ENCODE data around the gene CEP126.
A peak's percentile ranks its signal among the peaks of the same experiment; 100 is the strongest.

Gene CEP126

DNA sequence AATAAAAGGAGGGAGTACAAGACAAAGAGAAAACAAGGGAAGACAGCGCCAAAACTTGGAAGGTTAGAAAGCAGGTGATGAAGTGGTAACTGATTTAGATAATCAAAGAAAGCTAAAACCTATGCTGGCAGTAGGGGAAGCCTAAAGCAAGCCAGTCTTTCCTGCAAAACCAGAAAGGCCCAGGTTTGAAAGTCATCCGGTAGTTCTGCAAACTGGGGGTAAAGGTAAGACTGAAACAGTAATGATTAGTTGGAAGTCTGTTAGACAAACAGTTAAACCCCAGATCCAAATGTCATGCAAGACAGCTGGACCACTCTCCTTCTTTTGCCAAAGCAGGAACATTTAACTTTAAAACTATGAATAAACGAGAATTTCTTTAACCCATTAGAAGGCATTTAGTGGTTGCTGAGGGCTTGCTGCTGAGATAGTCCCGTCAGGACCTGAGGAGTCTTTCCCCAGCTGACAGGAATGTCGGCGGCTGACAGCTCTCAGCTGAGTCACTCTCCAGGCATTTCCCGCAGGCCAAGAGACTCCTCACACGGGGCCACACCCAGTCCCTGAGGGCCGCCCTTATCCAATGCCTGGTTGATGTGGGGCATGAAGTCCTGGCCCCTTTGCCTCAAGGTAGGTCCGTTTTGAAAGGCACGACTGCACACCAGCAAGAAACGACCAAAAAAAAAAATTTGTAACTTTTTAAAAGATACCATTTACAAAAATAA lies 96.1 kb downstream of the CEP126 start:
- DNase-seq = no peak

- no peak for DNase-seq
These were observed 98.1 kb downstream of the CEP126 start for GRCh38 chr11:102012946-102013345.

DNA sequence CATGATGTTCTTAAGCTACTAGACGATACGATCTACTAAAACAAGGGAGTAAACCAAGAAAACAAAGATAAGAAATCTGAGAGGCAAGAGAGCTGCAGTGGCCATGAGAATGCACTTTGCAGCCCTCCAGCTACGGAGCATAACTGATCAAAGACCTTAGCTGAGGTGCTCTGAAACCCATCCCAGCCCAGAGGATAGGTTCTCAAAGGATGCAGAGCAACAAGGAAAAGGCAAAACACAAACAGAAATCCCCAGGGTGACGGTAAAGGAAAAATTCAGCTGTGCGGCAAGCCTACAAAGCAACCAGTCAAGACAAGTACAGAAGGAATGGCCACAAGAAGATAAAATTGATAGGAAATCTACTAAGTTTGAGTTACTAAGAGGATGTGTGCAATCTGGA lies 99.9 kb downstream of the CEP126 start:
- DNase-seq = no peak

DNA sequence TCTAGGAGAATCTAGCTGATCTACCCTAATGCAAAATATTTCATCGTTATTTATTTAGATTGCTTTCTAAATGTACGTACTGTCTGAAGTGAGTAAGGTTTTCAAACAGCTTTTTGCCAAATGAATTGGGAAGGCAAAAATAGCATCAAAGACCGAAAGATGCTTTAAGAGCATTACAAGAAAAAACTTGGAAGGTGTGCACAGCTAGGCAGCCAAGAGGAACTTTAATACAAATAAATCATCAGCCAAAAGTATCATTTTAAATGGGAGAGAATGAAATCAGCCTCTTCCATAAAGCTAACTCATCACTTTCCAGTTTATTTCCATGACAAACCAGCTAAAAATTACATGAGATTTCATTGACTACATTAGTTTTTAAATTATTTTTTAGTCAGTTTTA lies 102.2 kb downstream of the CEP126 start:
- no peak for DNase-seq

DNA sequence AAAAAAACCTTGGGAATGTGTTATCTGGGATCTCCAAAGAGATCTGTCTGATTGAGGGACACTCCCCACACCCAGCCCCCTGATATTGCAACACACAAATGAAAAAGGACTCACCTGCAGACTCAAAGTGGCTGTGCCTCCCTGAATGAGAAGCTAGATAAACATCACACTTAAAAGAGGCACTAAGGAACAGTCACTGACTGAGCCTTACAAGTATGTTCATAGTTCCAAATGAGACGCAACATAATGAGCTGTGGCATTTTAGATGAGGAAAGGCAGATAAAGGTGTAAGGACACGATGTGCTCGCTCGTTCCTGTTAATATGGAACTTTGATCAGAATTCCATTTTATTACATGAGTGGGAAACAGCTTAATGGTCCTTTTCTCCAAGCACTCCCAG lies 111.4 kb downstream of the CEP126 start:
- no peak for DNase-seq

DNA sequence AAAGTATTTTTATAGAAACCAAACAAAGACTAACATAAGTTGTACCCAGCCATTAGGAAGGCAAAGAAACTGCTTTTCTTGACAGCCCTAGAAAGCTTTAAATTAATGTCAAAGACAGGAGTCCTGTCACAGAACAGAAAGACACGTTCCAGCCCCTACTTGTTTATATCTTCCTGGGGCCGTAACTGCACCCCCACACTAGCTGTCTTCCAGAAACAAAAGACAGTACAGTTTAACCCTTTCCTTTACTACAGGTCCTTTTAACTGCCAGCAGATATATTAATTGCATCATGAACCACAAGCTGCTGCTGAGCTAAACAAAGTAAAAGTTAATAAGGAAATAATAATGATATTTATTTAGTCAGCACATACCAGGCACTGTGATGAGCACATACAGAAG lies 112.1 kb downstream of the CEP126 start:
- DNase-seq = no peak

DNA sequence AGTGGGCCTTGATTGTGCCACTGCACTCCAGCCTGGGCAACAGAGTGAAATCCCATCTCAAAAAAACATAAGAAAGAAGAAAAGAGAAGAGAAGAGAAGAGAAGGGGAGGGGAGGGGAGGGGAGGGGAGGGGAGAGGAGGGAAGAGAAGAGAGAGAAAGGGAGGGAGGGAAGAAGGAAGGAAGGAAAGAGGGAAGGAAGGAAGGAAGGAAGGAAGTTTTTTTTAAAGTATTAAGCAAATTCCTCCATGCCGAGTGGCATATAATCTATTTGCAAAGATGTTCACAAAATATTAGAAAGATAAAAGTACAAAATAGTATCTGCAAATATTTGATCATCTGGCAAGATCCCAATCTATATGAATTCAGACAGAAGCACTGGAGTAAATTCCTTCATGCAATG lies 121.9 kb downstream of the CEP126 start:
- no peak for DNase-seq

GRCh38 chr11:102046841-102047240 lies 132.0 kb downstream of the CEP126 start:
- DNase-seq = no peak

DNA sequence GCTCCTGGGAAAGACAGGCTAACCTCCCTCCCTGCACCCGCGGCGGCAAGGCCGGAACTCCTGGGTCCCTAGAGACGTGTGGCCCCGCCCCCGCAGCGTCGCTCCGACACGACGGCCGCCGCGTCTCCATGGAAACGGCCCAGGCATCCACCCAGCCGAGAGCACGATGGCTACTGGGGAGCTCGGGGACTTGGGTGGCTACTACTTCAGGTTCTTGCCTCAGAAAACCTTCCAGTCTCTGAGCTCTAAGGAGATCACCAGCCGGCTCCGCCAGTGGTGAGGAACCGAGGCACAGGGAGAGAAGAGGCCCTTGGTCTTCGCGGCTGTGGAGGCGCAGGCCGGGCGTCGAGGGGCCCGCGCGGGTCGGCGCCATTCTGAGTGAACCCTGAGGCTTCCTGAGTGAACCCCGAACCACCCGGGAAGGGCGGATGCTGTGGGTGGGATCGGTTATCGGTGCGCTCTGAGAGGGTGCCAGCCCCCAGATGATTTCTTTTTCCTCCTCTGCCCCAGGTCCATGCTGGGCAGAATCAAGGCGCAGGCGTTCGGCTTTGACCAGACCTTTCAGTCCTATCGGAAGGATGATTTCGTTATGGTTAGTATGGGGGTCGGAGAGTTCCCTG lies 132.6 kb downstream of the CEP126 start, which contains the start of gene CFAP300:
Gene CFAP300, plus strand, starts transcription at position 133 of the 620 bp plus-strand sequence. Its CDS starts 34 bp downstream, at position 167.
- peak; percentile 12 to 13 for DNase-seq

All from activated CD4-positive, alpha-beta T cell treated with anti-CD3 and anti-CD28 coated beads, Interleukin-2, amount 50 U/mL, for 4 hours (primary cell).